GM19238 (cell line): ENCODE results near the gene SORCS2.

Experiments used
- DNase-seq: peaks from one replicate; pipeline ENCODE4 v3.0.0; 2011; ENCODE audit warnings: low spot score; ENCODE audit not compliant: insufficient read length

SORCS2 gene

GRCh38 chr4:7353046-7353790 is 160.9 kb downstream of the SORCS2 start:
- no peak for DNase-seq

GRCh38 chr4:7353846-7354610 is 161.7 kb downstream of the SORCS2 start:
- no peak for DNase-seq

- DNase-seq, result no peak
Observed at GRCh38 chr4:7354927-7355326, 162.6 kb downstream of the SORCS2 start.

GRCh38 chr4:7355795-7356194 is 163.5 kb downstream of the SORCS2 start:
- DNase-seq, result no peak

- no peak for DNase-seq
Observed at GRCh38 chr4:7356667-7357310, 164.5 kb downstream of the SORCS2 start.

GRCh38 chr4:7357323-7357722 is 165.0 kb downstream of the SORCS2 start:
- no peak for DNase-seq

- DNase-seq, result no peak
Observed at GRCh38 chr4:7358100-7358735, 165.9 kb downstream of the SORCS2 start.

GRCh38 chr4:7359400-7360062 is 167.2 kb downstream of the SORCS2 start:
- DNase-seq, result no peak

- DNase-seq, result no peak
Observed at GRCh38 chr4:7360806-7361205, 168.5 kb downstream of the SORCS2 start.

GRCh38 chr4:7361280-7361895 is 169.1 kb downstream of the SORCS2 start:
- no peak for DNase-seq

- DNase-seq, result no peak
Observed at GRCh38 chr4:7362341-7362740, 170.0 kb downstream of the SORCS2 start.

GRCh38 chr4:7362862-7363430 is 170.6 kb downstream of the SORCS2 start:
- no peak for DNase-seq

- DNase-seq, result no peak
Observed at GRCh38 chr4:7364979-7365378, 172.6 kb downstream of the SORCS2 start.

- DNase-seq, result no peak
Observed at GRCh38 chr4:7365462-7366179, 173.3 kb downstream of the SORCS2 start.

- DNase-seq, result no peak
Observed at GRCh38 chr4:7366180-7366945, 174.0 kb downstream of the SORCS2 start.

GRCh38 chr4:7366954-7367353 is 174.6 kb downstream of the SORCS2 start:
- DNase-seq, result no peak

GRCh38 chr4:7367406-7367805 is 175.1 kb downstream of the SORCS2 start:
- DNase-seq, result no peak

GRCh38 chr4:7367864-7368277 is 175.5 kb downstream of the SORCS2 start:
- no peak for DNase-seq

- DNase-seq, result no peak
Observed at GRCh38 chr4:7368296-7368695, 176.0 kb downstream of the SORCS2 start.
